ENCODE measurements around the gene VSNL1. TPM values are rescaled to one million over a fixed set of nuclear protein-coding genes. Genes with fewer than 3 reads are reported as not detected.

The VSNL1 gene
- total RNA-seq, 3 donors from 2014 or later = 2.1 to 5.4 (median 2.1) TPM

- DNase-seq (no peak), ATAC-seq (no peak)
- H3K4me3 ChIP-seq = no peak overlapping the region
- H3K36me3 ChIP-seq (ENCODE audit: low read depth) = no peaks in the 10 kb centered on the region
- intact Hi-C loops (cut with DNase I, micrococcal nuclease) = no loop called here
- no peaks in the 10 kb centered on the region for H3K4me1 ChIP-seq (ENCODE audit: low read depth)
- H3K9me3 ChIP-seq = no peaks in the 10 kb centered on the region
- TF ChIP-seq CTCF (IDR thresholded peaks at IDR 0.05) = no peak
Observed at GRCh38 chr2:17617955-17618354, 77.5 kb downstream of the VSNL1 start.

GRCh38 chr2:17620280-17620679 lies 79.8 kb downstream of the VSNL1 start:
- Histone ChIP-seq H3K4me1 (ENCODE audit: low read depth) (no peaks in the 10 kb centered on the region), H3K4me3 (no peak overlapping the region), H3K36me3 (ENCODE audit: low read depth) (no peaks in the 10 kb centered on the region), H3K9me3 (no peaks in the 10 kb centered on the region)
- DNase-seq (peak in 2 of 3 donors; percentile 10 to 37), ATAC-seq (peak; percentile 49)
- intact Hi-C loops (cut with DNase I, micrococcal nuclease) = no loop called here
- TF ChIP-seq CTCF (IDR thresholded peaks at IDR 0.05) = no peak

GRCh38 chr2:17620841-17621240 lies 80.3 kb downstream of the VSNL1 start:
- DNase-seq (no peak), ATAC-seq (no peak)
- intact Hi-C loops (cut with DNase I, micrococcal nuclease) = no loop called here
- TF ChIP-seq CTCF (IDR thresholded peaks at IDR 0.05) = no peak
- Histone ChIP-seq H3K4me1 (ENCODE audit: low read depth) (no peaks in the 10 kb centered on the region), H3K4me3 (no peak overlapping the region), H3K9me3 (no peaks in the 10 kb centered on the region), H3K36me3 (ENCODE audit: low read depth) (no peaks in the 10 kb centered on the region)

GRCh38 chr2:17621781-17622180 lies 81.3 kb downstream of the VSNL1 start:
- intact Hi-C loops (cut with DNase I, micrococcal nuclease) = no loop called here
- no peak overlapping the region for H3K4me3 ChIP-seq
- DNase-seq (no peak), ATAC-seq (no peak)
- TF ChIP-seq CTCF (IDR thresholded peaks at IDR 0.05) = no peak
- H3K36me3 ChIP-seq (ENCODE audit: low read depth) = no peaks in the 10 kb centered on the region
- no peaks in the 10 kb centered on the region for H3K9me3 ChIP-seq
- no peaks in the 10 kb centered on the region for H3K4me1 ChIP-seq (ENCODE audit: low read depth)

DNA sequence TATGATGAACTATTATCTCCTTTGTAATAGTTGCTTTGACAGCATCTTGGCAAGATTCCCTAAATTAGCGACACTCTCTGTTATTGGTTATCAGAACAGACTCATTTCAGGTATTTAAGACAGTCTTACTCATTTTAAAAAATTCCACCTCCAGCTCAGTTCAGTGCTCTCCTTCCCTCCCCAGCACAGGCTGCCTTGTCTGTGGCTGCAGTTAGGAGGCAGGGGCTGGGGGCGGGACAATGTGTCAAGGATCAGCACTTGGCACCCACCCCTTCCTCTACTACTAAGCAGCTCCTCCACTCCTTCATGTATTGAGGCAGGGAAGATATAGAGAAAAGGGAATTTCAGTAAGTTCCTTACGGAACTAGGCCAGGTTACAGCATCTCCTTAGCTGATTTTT lies 85.0 kb downstream of the VSNL1 start:
- no peak overlapping the region for H3K4me3 ChIP-seq

More for the DNA sequence above, 85.0 kb downstream of the VSNL1 start:
- intact Hi-C loops (cut with DNase I, micrococcal nuclease) = no loop called here
- Histone ChIP-seq H3K9me3 (no peaks in the 10 kb centered on the region), H3K36me3 (ENCODE audit: low read depth) (no peaks in the 10 kb centered on the region), H3K4me1 (ENCODE audit: low read depth) (no peaks in the 10 kb centered on the region)
- ATAC-seq (no peak), DNase-seq (no peak)
- TF ChIP-seq CTCF (IDR thresholded peaks at IDR 0.05) = no peak
